Transverse colon (tissue), 4 donors: ENCODE results near the gene CRTC1. TPM values are rescaled to one million over a fixed set of nuclear protein-coding genes. Genes with fewer than 3 reads are reported as not detected.

Experiments used
- DNase-seq: peaks from one replicate; pipeline ENCODE4 v3.0.0-alpha.2; 2019
- H3K27ac ChIP-seq, 4 donors: fragments of 200-600 bp; sonication (generic); 2 replicates each; pipeline ENCODE4 v1.5.1; 2016 to 2018; ENCODE audit warnings: inconsistent platforms in 4 of 4
- H3K27me3 ChIP-seq: fragments of 200-600 bp; sonication (generic); 2 replicates; pipeline ENCODE4 v1.5.1; 2017; ENCODE audit warnings: inconsistent platforms
- H3K36me3 ChIP-seq, 4 donors: fragments of 200-600 bp; sonication (generic); 2 replicates each; pipeline ENCODE4 v1.5.1; 2017 to 2019; ENCODE audit warnings: inconsistent platforms in 4 of 4
- H3K4me1 ChIP-seq, 4 donors: fragments of 200-600 bp; sonication (generic); 2 replicates each; pipeline ENCODE4 v1.5.1; 2017 to 2020; ENCODE audit warnings: inconsistent platforms in 4 of 4
- H3K4me3 ChIP-seq, 4 donors: fragments of 200-600 bp; sonication (generic); 1 replicate in 1 of 4; 2 replicates in 3 of 4; pipeline versions ENCODE4 v1.5.1 to v1.6.1; 2017 to 2019; ENCODE audit warnings: inconsistent platforms in 4 of 4
- H3K9me3 ChIP-seq, 2 donors: fragments of 200-600 bp; sonication (generic); 2 replicates each; pipeline ENCODE4 v1.5.1; 2017 to 2019; ENCODE audit warnings: inconsistent platforms in 2 of 2
- EP300 ChIP-seq: sonication (generic); formaldehyde crosslinking; IDR thresholded peaks from one replicate; pipeline ENCODE4 v1.6.1; 2017; ENCODE audit warnings: antibody characterized with exemption, low read depth
- POLR2A ChIP-seq: fragments of 450-650 bp; IDR thresholded peaks from one replicate; pipeline ENCODE4 v1.6.1; 2016; ENCODE audit warnings: antibody characterized with exemption, mild to moderate bottlenecking, moderate library complexity
- POLR2AphosphoS5 ChIP-seq, 3 donors: sonication (generic); formaldehyde crosslinking; IDR thresholded peaks; one replicate each; pipeline ENCODE4 v1.6.1; 2016; ENCODE audit warnings: antibody characterized with exemption in 3 of 3
- WGBS, 2 donors: methylation state at CpG; one replicate each; pipeline ENCODE4 v1.1.5; 2018; ENCODE audit warnings: low coverage in 1 of 2; 5-methylcytosine and 5-hydroxymethylcytosine counted together
- in situ Hi-C, 4 donors: fragments of 200-750 bp; cut with MboI; loops; one replicate each; pipeline versions ENCODE4 v1.15.0 to v1.15.1; 2017; ENCODE audit warnings: low sequenced_read_pairs in 3 of 4, low pct_ligation_motif_present in 1 of 4, low pct_unique_long_range_greater_than_20kb in 1 of 4
- intact Hi-C: fragments of 100-400 bp; cut with DNase I; formaldehyde crosslinking; loops from one replicate; pipeline ENCODE4 v1.15.1; 2023; ENCODE audit warnings: low total_unique reads
- total RNA-seq, 4 donors: library from RNA; depleted of rRNA; stranded (reverse); fragments of >200 nt; gene quantifications; one replicate each; pipeline ENCODE4 v1.1.0, GENCODE V29; 2016
- TF ChIP-seq, protein P1 (sequence below), 5 experiments: fragments of 200-600 bp in 3 of 5; fragments of 450-650 bp in 2 of 5; sonication (generic) in 3 of 5; IDR thresholded peaks; 1 replicate in 2 of 5; 2 replicates in 3 of 5; pipeline ENCODE4 v1.5.1; 2016 to 2017; ENCODE audit warnings: antibody characterized with exemption in 5 of 5, inconsistent platforms in 3 of 5, mild to moderate bottlenecking in 2 of 5, moderate library complexity in 1 of 5

Gene CRTC1
- total RNA-seq, 4 donors from 2014 or later, result 6.2 to 17.6 (median 7.7) TPM

DNA sequence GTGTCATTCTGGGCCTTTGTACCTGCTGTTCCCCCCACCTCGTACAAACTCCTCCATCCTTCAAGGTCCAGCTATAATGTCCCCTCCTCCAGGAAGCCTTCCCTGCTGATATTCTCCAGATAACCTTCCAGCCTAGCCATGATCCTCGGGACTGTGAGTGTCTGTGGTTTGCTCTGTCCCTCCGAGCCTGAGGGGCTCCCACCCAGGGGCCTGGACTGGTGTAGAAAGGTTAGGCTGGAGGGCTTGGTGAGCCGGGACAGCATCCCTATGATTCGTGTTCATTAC, 110.5 kb downstream of the CRTC1 start:
- peaks cover 97% of the 10 kb centered on the region for H3K27me3 ChIP-seq
- 47 to 54% methylated on average over 2 to 5 of the region's 5 CpGs for WGBS, 2 donors

DNA sequence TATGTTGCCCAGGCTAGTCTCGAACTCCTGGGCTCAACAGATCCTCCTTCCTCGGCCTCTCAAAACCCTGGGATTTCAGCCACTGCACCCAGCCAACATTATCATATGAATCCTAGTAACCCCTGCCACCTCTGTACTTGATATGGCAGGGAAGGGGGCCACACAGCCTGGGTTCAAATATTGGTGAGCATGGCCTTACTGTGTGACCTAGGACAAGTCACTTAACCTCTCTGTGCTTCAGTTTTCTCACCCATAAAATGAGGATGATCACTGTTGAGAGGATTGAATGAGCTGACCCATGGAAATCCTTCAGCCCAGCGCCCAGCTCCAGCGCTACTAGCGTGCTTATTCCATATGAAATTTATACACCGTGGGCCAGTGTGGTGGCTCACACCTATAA, 111.2 kb downstream of the CRTC1 start:
- 60 to 85% methylated on average over 1 to 6 of the region's 6 CpGs for WGBS, 2 donors
- Histone ChIP-seq H3K9me3 (no peaks in the 10 kb centered on the region), H3K4me3 (no peak overlapping the region), H3K36me3 (no peaks in the 10 kb centered on the region), H3K27me3 (peaks cover 91% of the 10 kb centered on the region), H3K27ac (no peak overlapping the region), H3K4me1 (peaks cover 8 to 19% (median 17%) of the 10 kb centered on the region in 4 donors)
- TF ChIP-seq POLR2A (no peak), POLR2AphosphoS5 (IDR thresholded peaks at IDR 0.05) (no peak), EP300 (no peak)
- TF ChIP-seq, protein P1, sequence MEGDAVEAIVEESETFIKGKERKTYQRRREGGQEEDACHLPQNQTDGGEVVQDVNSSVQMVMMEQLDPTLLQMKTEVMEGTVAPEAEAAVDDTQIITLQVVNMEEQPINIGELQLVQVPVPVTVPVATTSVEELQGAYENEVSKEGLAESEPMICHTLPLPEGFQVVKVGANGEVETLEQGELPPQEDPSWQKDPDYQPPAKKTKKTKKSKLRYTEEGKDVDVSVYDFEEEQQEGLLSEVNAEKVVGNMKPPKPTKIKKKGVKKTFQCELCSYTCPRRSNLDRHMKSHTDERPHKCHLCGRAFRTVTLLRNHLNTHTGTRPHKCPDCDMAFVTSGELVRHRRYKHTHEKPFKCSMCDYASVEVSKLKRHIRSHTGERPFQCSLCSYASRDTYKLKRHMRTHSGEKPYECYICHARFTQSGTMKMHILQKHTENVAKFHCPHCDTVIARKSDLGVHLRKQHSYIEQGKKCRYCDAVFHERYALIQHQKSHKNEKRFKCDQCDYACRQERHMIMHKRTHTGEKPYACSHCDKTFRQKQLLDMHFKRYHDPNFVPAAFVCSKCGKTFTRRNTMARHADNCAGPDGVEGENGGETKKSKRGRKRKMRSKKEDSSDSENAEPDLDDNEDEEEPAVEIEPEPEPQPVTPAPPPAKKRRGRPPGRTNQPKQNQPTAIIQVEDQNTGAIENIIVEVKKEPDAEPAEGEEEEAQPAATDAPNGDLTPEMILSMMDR (IDR thresholded peaks at IDR 0.05), result no peak
- intact Hi-C loops (no loop called here), in situ Hi-C loops (no loop called here)
- DNase-seq, result no peak

More for the DNA sequence above, 110.5 kb downstream of the CRTC1 start:
- H3K9me3 ChIP-seq, result no peaks in the 10 kb centered on the region
- no peaks in the 10 kb centered on the region for H3K36me3 ChIP-seq
- H3K27ac ChIP-seq, result no peak overlapping the region
- H3K4me1 ChIP-seq, result peaks cover 10 to 25% (median 21%) of the 10 kb centered on the region in 4 donors
- no peak overlapping the region for H3K4me3 ChIP-seq
- TF ChIP-seq POLR2A (no peak), EP300 (no peak), POLR2AphosphoS5 (IDR thresholded peaks at IDR 0.05) (no peak)
- TF ChIP-seq, protein P1 (IDR thresholded peaks at IDR 0.05), result no peak
- in situ Hi-C loops (no loop called here), intact Hi-C loops (no loop called here)
- DNase-seq, result no peak

- in situ Hi-C loops (no loop called here), intact Hi-C loops (no loop called here)
- Histone ChIP-seq H3K27me3 (peaks cover 83% of the 10 kb centered on the region), H3K36me3 (no peaks in the 10 kb centered on the region), H3K9me3 (no peaks in the 10 kb centered on the region), H3K4me3 (no peak overlapping the region), H3K27ac (no peak overlapping the region), H3K4me1 (peaks cover 5 to 10% (median 9%) of the 10 kb centered on the region in 4 donors)
- TF ChIP-seq POLR2AphosphoS5 (IDR thresholded peaks at IDR 0.05), result no peak
- TF ChIP-seq POLR2A, result no peak
- TF ChIP-seq, protein P1 (IDR thresholded peaks at IDR 0.05), result no peak
- TF ChIP-seq EP300, result no peak
- no peak for DNase-seq
- WGBS, 2 donors, result 17% methylated on average over 20 of the region's 21 CpGs; no CpG with 5 or more reads in 1 of the 2 donors
These were observed 112.1 kb downstream of the CRTC1 start for GRCh38 chr19:18795540-18795939.

- TF ChIP-seq, protein P1 (IDR thresholded peaks at IDR 0.05), result no peak
- TF ChIP-seq POLR2A (no peak), EP300 (no peak), POLR2AphosphoS5 (IDR thresholded peaks at IDR 0.05) (no peak)
- no peaks in the 10 kb centered on the region for H3K9me3 ChIP-seq
- H3K4me3 ChIP-seq, result no peak overlapping the region
- peaks cover 0 to 4% (median 2%) of the 10 kb centered on the region in 4 donors for H3K4me1 ChIP-seq
- H3K27ac ChIP-seq, result no peak overlapping the region
- H3K36me3 ChIP-seq, result no peaks in the 10 kb centered on the region
- intact Hi-C loops (no loop called here), in situ Hi-C loops (no loop called here)
- WGBS, 2 donors, result 61% methylated on average over 2 of the region's 2 CpGs; no CpG with 5 or more reads in 1 of the 2 donors
- H3K27me3 ChIP-seq, result peaks cover 76% of the 10 kb centered on the region
- no peak for DNase-seq
These were observed 112.8 kb downstream of the CRTC1 start for GRCh38 chr19:18796239-18796638.
